Measurements from ENCODE around the gene HSPA4L. TPM values are rescaled to one million over a fixed set of nuclear protein-coding genes. Genes with fewer than 3 reads are reported as not detected.

Gene HSPA4L
- total and polyA plus RNA-seq, 4 donors = 2.6 to 17.7 (median 7.8) TPM

DNA sequence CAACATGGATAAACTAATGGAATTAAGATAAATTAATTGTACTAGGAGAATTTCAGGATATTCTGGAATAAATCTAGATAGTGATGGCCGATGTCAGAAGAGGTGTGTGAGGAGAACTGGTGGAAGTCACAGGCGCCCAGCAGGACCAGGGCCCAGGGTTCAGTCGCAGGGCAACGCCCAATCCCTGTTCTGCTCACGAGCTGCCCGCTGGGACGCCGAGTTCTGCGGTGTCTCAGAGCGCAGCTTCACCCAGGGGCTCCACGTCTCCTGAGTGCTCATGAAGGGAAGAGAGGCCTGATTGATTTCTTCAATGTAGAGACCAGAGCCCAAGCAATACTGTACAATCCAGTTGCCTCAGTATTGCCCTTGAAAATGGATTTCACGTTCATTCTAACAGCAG, 1.5 kb upstream of the HSPA4L start:
- 97 to 98% methylated on average over 12 of the region's 12 CpGs for WGBS, 2 donors
- no peaks in the 10 kb centered on the region for H3K9me3 ChIP-seq (ENCODE audit: control insufficient read depth, low read length)
- no peak for DNase-seq
- no peaks in the 10 kb centered on the region for H3K4me1 ChIP-seq (ENCODE audit: control insufficient read depth in 1 of 2, insufficient read depth in 2 of 2, low read length in 2 of 2)
- intact Hi-C loops (cut with DNase I) = loop anchor here in 1 of 2 donors (5.0 to 10.0 kb wide), 3 partner anchors 156 to 282 kb away; partner anchors contain the start of genes ABHD18, LARP1B and MFSD8
- ATAC-seq (ENCODE audit: low FRiP score) = no peak
- no peaks in the 10 kb centered on the region for H3K36me3 ChIP-seq (ENCODE audit: control insufficient read depth in 1 of 2, insufficient read depth in 2 of 2, low read length in 1 of 2)
- no peaks in the 10 kb centered on the region for H3K27me3 ChIP-seq (ENCODE audit: control insufficient read depth in 1 of 2, insufficient read depth in 2 of 2, low read length in 1 of 2)
- H3K27ac ChIP-seq (ENCODE audit: low read depth in 1 of 2, low read length in 2 of 2) = no peak overlapping the region
- H3K4me3 ChIP-seq (ENCODE audit: low read length in 2 of 2) = no peak overlapping the region

DNA sequence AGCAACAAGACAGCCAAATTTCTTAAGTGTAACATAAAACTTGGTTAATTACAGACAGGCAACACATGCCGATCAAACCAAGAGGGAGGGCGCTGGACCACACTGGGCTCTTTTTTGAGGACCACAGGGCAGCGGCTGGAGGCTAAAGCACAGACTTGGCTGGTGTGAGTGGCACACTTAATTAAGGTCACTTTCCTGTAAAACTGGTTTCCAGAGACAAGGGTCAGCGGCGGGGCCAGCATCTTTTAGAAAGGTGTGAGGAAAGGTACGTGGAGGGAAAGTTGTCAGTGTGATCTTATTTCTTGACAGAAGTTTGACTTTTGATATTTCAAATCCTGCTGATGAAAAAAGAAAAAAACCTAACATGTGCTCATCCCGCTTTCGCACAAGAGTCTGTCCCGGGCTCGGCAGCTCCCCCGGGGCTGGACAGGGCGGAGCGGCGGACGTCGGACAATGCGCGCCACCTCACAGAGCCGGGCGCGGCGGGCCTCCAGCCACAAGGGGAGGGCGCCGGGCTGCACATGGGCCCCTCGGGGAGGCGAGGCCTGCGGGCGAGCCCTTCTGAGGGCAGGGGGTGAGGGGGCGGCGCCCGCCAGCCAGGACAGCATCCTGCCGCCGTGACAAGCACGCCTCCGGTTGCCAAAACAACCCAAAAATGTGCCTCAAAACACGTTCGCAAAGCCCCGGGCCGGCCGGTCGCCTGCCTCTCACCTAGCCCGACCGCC, 660 bp upstream of the HSPA4L start:
- intact Hi-C loops (cut with DNase I) = loop anchor here in 1 of 2 donors (2.0 to 10.0 kb wide), 4 partner anchors 99 to 281 kb away; partner anchors contain the start of genes ABHD18, LARP1B, MFSD8 and PLK4
- Histone ChIP-seq H3K4me3 (ENCODE audit: low read length in 2 of 2) (peak overlapping the region; percentile 55 to 82), H3K27me3 (ENCODE audit: control insufficient read depth in 1 of 2, insufficient read depth in 2 of 2, low read length in 1 of 2) (no peaks in the 10 kb centered on the region), H3K27ac (ENCODE audit: low read depth in 1 of 2, low read length in 2 of 2) (peak overlapping the region in 1 of 2 donors; percentile 37), H3K36me3 (ENCODE audit: control insufficient read depth in 1 of 2, insufficient read depth in 2 of 2, low read length in 1 of 2) (no peaks in the 10 kb centered on the region), H3K9me3 (ENCODE audit: control insufficient read depth, low read length) (no peaks in the 10 kb centered on the region), H3K4me1 (ENCODE audit: control insufficient read depth in 1 of 2, insufficient read depth in 2 of 2, low read length in 2 of 2) (peaks cover 0 to 1% of the 10 kb centered on the region in 2 donors)
- 13 to 15% methylated on average over 34 to 43 of the region's 43 CpGs for WGBS, 2 donors
- peak; percentile 70 to 89 for DNase-seq
- peak; percentile 79 for ATAC-seq (ENCODE audit: low FRiP score)

GRCh38 chr4:127782025-127782274, 172 bp upstream of the HSPA4L start:
- Histone ChIP-seq H3K4me3 (ENCODE audit: low read length in 2 of 2) (peak overlapping the region; percentile 55 to 82), H3K27ac (ENCODE audit: low read depth in 1 of 2, low read length in 2 of 2) (peak overlapping the region in 1 of 2 donors; percentile 37), H3K9me3 (ENCODE audit: control insufficient read depth, low read length) (no peaks in the 10 kb centered on the region), H3K27me3 (ENCODE audit: control insufficient read depth in 1 of 2, insufficient read depth in 2 of 2, low read length in 1 of 2) (no peaks in the 10 kb centered on the region), H3K36me3 (ENCODE audit: control insufficient read depth in 1 of 2, insufficient read depth in 2 of 2, low read length in 1 of 2) (no peaks in the 10 kb centered on the region), H3K4me1 (ENCODE audit: control insufficient read depth in 1 of 2, insufficient read depth in 2 of 2, low read length in 2 of 2) (peaks cover 0 to 3% of the 10 kb centered on the region in 2 donors)
- ATAC-seq (ENCODE audit: low FRiP score) (no peak), DNase-seq (peak; percentile 91 to 95)
- WGBS, 2 donors = 0% methylated on average over 30 of the region's 30 CpGs
- intact Hi-C loops (cut with DNase I) = loop anchor here in 1 of 2 donors (2.0 to 10.0 kb wide), 4 partner anchors 99 to 280 kb away; partner anchors contain the start of genes ABHD18, LARP1B, MFSD8 and PLK4

DNA sequence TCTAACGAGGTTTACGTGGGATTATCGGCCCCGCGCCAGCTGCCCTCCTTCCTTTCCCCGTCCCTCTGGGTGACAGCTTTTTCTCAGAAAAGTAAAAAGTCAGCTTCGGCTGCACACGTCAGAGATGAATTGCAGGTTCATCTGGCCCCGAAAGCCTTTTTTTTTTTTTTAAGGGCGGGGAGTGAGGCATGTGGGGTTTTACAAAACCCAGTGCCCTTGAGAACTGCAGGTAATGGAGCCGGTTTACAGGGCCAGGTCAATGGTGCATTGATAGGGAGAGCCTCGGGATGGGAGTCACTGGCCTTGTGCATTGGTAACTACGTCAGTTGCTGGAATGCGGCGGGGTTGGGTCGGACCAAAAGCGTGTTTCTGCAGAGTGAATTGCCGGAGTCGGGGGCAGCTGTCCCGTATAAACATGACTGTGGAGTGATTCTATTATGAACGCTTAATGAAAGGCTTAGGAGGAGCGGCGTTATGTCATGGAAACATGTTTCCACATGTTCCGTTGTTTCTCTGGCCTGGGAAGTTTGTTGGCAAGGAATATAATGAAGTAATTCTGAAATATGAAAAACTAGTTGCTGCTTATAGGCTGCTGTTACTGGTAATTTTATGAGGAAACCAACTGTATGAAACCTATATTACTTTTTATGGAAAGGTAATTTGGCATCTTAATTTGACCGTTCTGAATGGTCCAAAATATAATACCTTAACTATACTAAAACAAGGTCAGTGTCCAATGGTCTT, 1.1 kb downstream of the HSPA4L start:
- ATAC-seq (ENCODE audit: low FRiP score) (peak; percentile 71), DNase-seq (peak; percentile 77 to 92)
- 2% methylated on average over 25 of the region's 25 CpGs for WGBS, 2 donors
- Histone ChIP-seq H3K27ac (ENCODE audit: low read depth in 1 of 2, low read length in 2 of 2) (peak overlapping the region; percentile 37 to 80), H3K9me3 (ENCODE audit: control insufficient read depth, low read length) (no peaks in the 10 kb centered on the region), H3K27me3 (ENCODE audit: control insufficient read depth in 1 of 2, insufficient read depth in 2 of 2, low read length in 1 of 2) (no peaks in the 10 kb centered on the region), H3K4me1 (ENCODE audit: control insufficient read depth in 1 of 2, insufficient read depth in 2 of 2, low read length in 2 of 2) (peaks cover 0 to 3% of the 10 kb centered on the region in 2 donors), H3K36me3 (ENCODE audit: control insufficient read depth in 1 of 2, insufficient read depth in 2 of 2, low read length in 1 of 2) (no peaks in the 10 kb centered on the region), H3K4me3 (ENCODE audit: low read length in 2 of 2) (peak overlapping the region; percentile 38 to 82)
- intact Hi-C loops (cut with DNase I) = loop anchor here in 1 of 2 donors (2.0 to 10.0 kb wide), 4 partner anchors 98 to 279 kb away; partner anchors contain the start of genes ABHD18, LARP1B, MFSD8 and PLK4

DNA sequence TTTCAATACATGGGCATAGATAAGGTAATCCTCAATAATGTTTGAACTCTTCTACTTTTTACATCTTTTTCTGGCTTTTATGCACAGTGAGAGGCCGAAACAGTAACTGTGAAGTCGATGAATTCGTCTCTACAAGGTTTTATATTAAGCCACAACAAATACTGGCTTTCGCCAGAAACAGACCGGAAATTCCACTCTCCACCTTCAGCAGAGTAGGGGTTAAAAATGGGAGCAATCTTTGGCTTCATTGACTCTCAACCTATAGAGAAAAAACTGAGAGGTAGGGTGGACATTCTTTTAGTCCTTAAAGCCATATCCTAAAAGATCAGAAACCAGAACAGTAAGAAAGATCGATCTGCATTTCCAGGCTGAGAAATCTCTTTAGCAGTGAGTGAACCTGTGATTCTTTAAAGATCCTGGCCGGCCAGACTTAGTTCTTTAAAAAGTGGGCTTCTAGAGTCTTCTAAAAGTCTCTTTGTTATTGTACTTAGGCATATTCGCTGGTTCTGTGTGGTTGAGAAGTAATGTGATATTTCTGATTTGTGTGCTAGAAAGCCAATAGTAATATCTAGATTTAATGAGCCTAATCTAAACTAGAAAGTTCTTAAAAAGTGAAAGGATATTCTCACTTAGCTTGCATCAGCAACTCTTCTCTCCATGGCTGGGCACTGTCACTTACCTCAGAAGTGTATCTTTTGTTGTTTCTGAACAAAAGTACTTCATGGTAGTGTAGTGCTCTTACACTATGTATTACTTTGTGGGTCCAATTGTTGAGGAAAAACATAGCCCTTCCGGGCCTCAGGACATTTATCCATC, 2.0 kb downstream of the HSPA4L start:
- Histone ChIP-seq H3K36me3 (ENCODE audit: control insufficient read depth in 1 of 2, insufficient read depth in 2 of 2, low read length in 1 of 2) (no peaks in the 10 kb centered on the region), H3K27me3 (ENCODE audit: control insufficient read depth in 1 of 2, insufficient read depth in 2 of 2, low read length in 1 of 2) (no peaks in the 10 kb centered on the region), H3K27ac (ENCODE audit: low read depth in 1 of 2, low read length in 2 of 2) (peak overlapping the region in 1 of 2 donors; percentile 80), H3K9me3 (ENCODE audit: control insufficient read depth, low read length) (no peaks in the 10 kb centered on the region), H3K4me1 (ENCODE audit: control insufficient read depth in 1 of 2, insufficient read depth in 2 of 2, low read length in 2 of 2) (peaks cover 0 to 3% of the 10 kb centered on the region in 2 donors), H3K4me3 (ENCODE audit: low read length in 2 of 2) (peak overlapping the region; percentile 38 to 82)
- 31% methylated on average over 9 of the region's 9 CpGs for WGBS, 2 donors
- no peak for DNase-seq
- ATAC-seq (ENCODE audit: low FRiP score) = no peak
- intact Hi-C loops (cut with DNase I) = loop anchor here in 1 of 2 donors (2.0 to 10.0 kb wide), 4 partner anchors 97 to 278 kb away; partner anchors contain the start of genes ABHD18, LARP1B, MFSD8 and PLK4

DNA sequence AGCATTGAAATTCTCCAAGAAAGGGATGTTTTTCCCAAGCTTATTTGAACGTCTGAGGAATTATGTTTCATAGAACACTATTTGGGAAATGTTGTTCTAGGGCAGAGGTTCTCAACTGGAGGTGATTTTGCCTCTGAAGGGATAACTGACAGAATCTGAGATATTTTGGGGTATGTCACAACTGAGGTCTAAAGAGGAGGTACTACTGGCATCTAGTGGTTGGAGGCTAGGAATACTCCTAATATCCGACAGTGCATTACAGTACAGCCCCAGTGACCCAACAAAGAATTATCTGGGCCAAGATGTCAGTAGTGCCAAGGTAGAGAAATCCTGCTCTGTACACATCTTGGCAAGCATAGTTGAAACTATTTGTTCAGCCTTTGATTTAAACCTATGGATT, 6.4 kb downstream of the HSPA4L start:
- WGBS, 2 donors = 67 to 72% methylated on average over 2 of the region's 2 CpGs
- peaks cover 0 to 3% of the 10 kb centered on the region in 2 donors for H3K4me1 ChIP-seq (ENCODE audit: control insufficient read depth in 1 of 2, insufficient read depth in 2 of 2, low read length in 2 of 2)
- H3K36me3 ChIP-seq (ENCODE audit: control insufficient read depth in 1 of 2, insufficient read depth in 2 of 2, low read length in 1 of 2) = no peaks in the 10 kb centered on the region
- DNase-seq (no peak), ATAC-seq (ENCODE audit: low FRiP score) (no peak)
- H3K4me3 ChIP-seq (ENCODE audit: low read length in 2 of 2) = no peak overlapping the region
- no peak overlapping the region for H3K27ac ChIP-seq (ENCODE audit: low read depth in 1 of 2, low read length in 2 of 2)
- intact Hi-C loops (cut with DNase I) = loop anchor here in 1 of 2 donors (10.0 kb wide), 2 partner anchors 164 to 176 kb away; partner anchors contain the start of genes ABHD18 and MFSD8
- no peaks in the 10 kb centered on the region for H3K27me3 ChIP-seq (ENCODE audit: control insufficient read depth in 1 of 2, insufficient read depth in 2 of 2, low read length in 1 of 2)
- H3K9me3 ChIP-seq (ENCODE audit: control insufficient read depth, low read length) = no peaks in the 10 kb centered on the region

- DNase-seq (no peak), ATAC-seq (ENCODE audit: low FRiP score) (no peak)
- Histone ChIP-seq H3K9me3 (ENCODE audit: control insufficient read depth, low read length) (no peaks in the 10 kb centered on the region), H3K27ac (ENCODE audit: low read depth in 1 of 2, low read length in 2 of 2) (no peak overlapping the region), H3K4me1 (ENCODE audit: control insufficient read depth in 1 of 2, insufficient read depth in 2 of 2, low read length in 2 of 2) (peaks cover 0 to 2% of the 10 kb centered on the region in 2 donors), H3K27me3 (ENCODE audit: control insufficient read depth in 1 of 2, insufficient read depth in 2 of 2, low read length in 1 of 2) (no peaks in the 10 kb centered on the region), H3K4me3 (ENCODE audit: low read length in 2 of 2) (no peak overlapping the region), H3K36me3 (ENCODE audit: control insufficient read depth in 1 of 2, insufficient read depth in 2 of 2, low read length in 1 of 2) (no peaks in the 10 kb centered on the region)
- WGBS, 2 donors = 63 to 87% methylated on average over 1 of the region's 1 CpG
- intact Hi-C loops (cut with DNase I) = no loop called here
These were observed 9.3 kb downstream of the HSPA4L start for GRCh38 chr4:127791391-127791790.

- H3K4me1 ChIP-seq (ENCODE audit: control insufficient read depth in 1 of 2, insufficient read depth in 2 of 2, low read length in 2 of 2) = no peaks in the 10 kb centered on the region
- no peak overlapping the region for H3K27ac ChIP-seq (ENCODE audit: low read depth in 1 of 2, low read length in 2 of 2)
- no peak for DNase-seq
- 83 to 86% methylated on average over 1 of the region's 1 CpG for WGBS, 2 donors
- H3K9me3 ChIP-seq (ENCODE audit: control insufficient read depth, low read length) = no peaks in the 10 kb centered on the region
- H3K4me3 ChIP-seq (ENCODE audit: low read length in 2 of 2) = no peak overlapping the region
- intact Hi-C loops (cut with DNase I) = no loop called here
- ATAC-seq (ENCODE audit: low FRiP score) = no peak
- no peaks in the 10 kb centered on the region for H3K36me3 ChIP-seq (ENCODE audit: control insufficient read depth in 1 of 2, insufficient read depth in 2 of 2, low read length in 1 of 2)
- no peaks in the 10 kb centered on the region for H3K27me3 ChIP-seq (ENCODE audit: control insufficient read depth in 1 of 2, insufficient read depth in 2 of 2, low read length in 1 of 2)
These were observed 11.4 kb downstream of the HSPA4L start for GRCh38 chr4:127793528-127793927.

All from aorta (tissue), 5 donors.